ENCODE measurements around the gene THG1L. TPM values are rescaled to one million over a fixed set of nuclear protein-coding genes. Genes with fewer than 3 reads are reported as not detected.

Gene THG1L
- total and polyA plus RNA-seq, 2 donors (not counting 1 experiment from before 2014, with no cell fraction given), result 5.1 to 14.6 TPM

DNA sequence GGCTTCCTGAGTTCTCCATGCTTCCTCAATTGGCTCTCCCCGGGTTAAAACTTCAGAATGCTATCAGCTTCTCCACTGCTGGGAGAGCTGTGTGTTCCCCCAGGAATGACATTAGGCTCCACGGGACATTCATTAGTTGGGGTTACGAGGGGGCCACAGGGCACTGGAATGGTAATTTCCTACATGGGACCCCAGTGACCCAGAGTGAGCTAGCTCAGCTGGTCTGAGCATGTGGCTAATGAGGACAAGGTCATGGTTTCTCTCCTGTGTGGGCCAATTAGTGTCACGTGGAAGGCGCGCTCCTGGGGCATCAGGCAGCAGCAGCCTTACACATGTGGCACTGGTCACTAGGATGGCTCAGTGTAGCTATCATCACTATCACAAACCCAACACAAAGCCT lies 33.3 kb downstream of the THG1L start:
- H3K4me2 ChIP-seq (replicated peaks; ENCODE audit: low read depth, low read length, poor library complexity, severe bottlenecking), result no peak overlapping the region
- POLR2A ChIA-PET, result no interaction called here
- CTCF ChIA-PET, result interaction anchor here (0.7 to 3.5 kb wide), 5 partner anchors 10 to 1368 kb away, joined by 3 to 20 read pairs (median 3); no protein-coding TSS in a partner anchor
- Mint-ChIP-seq H3K27me3 (no peaks in the 10 kb centered on the region), H3K9me3 (ENCODE audit: insufficient read depth) (no peaks in the 10 kb centered on the region), H3K4me1 (no peaks in the 10 kb centered on the region), H3K27ac (no peak overlapping the region), H3K4me3 (no peak overlapping the region)
- peaks cover 0 to 4% of the 10 kb centered on the region in 2 donors for H3K4me1 ChIP-seq (ENCODE audit: control insufficient read depth in 2 of 2, insufficient read depth in 2 of 2, low read length in 2 of 2)
- 96% methylated on average over 5 of the region's 6 CpGs for WGBS (ENCODE audit: insufficient coverage)
- H2AFZ ChIP-seq (ENCODE audit: insufficient read depth, low read depth, low read length, poor library complexity, severe bottlenecking), result no peak overlapping the region
- intact Hi-C loops (cut with micrococcal nuclease), result no loop called here
- H3K27ac ChIP-seq (ENCODE audit: low read length in 2 of 2), result no peak overlapping the region
- H3K79me2 ChIP-seq (ENCODE audit: control insufficient read depth, insufficient read depth, low read length), result no peaks in the 10 kb centered on the region
- H3K27me3 ChIP-seq (replicated peaks in 1 of 4; ENCODE audit: control extremely low read depth in 1 of 4, control insufficient read depth in 3 of 4, insufficient read depth in 4 of 4, low read length in 3 of 4), result no peaks in the 10 kb centered on the region
- no peaks in the 10 kb centered on the region for H4K20me1 ChIP-seq (ENCODE audit: control insufficient read depth, insufficient read depth, low read length, poor library complexity, severe bottlenecking)
- DNase-seq (no peak), ATAC-seq (ENCODE audit: low read depth) (no peak)
- no peaks in the 10 kb centered on the region for H3K36me3 ChIP-seq (replicated peaks in 1 of 2; ENCODE audit: control extremely low read depth in 1 of 2, control insufficient read depth in 1 of 2, extremely low read depth in 1 of 2, insufficient read depth in 2 of 2, low read length in 1 of 2)
- H3K9me3 ChIP-seq (ENCODE audit: control extremely low read depth in 1 of 3, control insufficient read depth in 2 of 3, insufficient read depth in 1 of 3, low read length in 2 of 3), result no peaks in the 10 kb centered on the region
- H3K9ac ChIP-seq (ENCODE audit: low read length), result no peak overlapping the region
- no peak for TF ChIP-seq CTCF (IDR thresholded peaks at IDR 0.05)
- TF ChIP-seq EZH2 (IDR thresholded peaks at IDR 0.05; ENCODE audit: borderline replicate concordance, insufficient read depth, low read depth, low read length, poor library complexity, severe bottlenecking), result no peak
- no peak overlapping the region for H3K4me3 ChIP-seq (ENCODE audit: control extremely low read depth in 1 of 5, extremely low read depth in 1 of 5, insufficient read depth in 1 of 5, low read depth in 2 of 5, low read length in 4 of 5)

- intact Hi-C loops (cut with micrococcal nuclease), result no loop called here
- ChIA-PET POLR2A (no interaction called here), CTCF (interaction anchor here (0.8 to 1.5 kb wide), 2 partner anchors 229 to 514 kb away, joined by 3 to 6 read pairs; no protein-coding TSS in a partner anchor)
- H3K27ac ChIP-seq (ENCODE audit: low read length in 2 of 2), result no peak overlapping the region
- no peak overlapping the region for H3K4me3 Mint-ChIP-seq
- DNase-seq (no peak), ATAC-seq (ENCODE audit: low read depth) (no peak)
- no peaks in the 10 kb centered on the region for H3K9me3 Mint-ChIP-seq (ENCODE audit: insufficient read depth)
- H3K79me2 ChIP-seq (ENCODE audit: control insufficient read depth, insufficient read depth, low read length), result no peaks in the 10 kb centered on the region
- H3K36me3 ChIP-seq (replicated peaks in 1 of 2; ENCODE audit: control extremely low read depth in 1 of 2, control insufficient read depth in 1 of 2, extremely low read depth in 1 of 2, insufficient read depth in 2 of 2, low read length in 1 of 2), result no peaks in the 10 kb centered on the region
- H3K27me3 Mint-ChIP-seq, result no peaks in the 10 kb centered on the region
- no peaks in the 10 kb centered on the region for H3K4me1 Mint-ChIP-seq
- no peak overlapping the region for H3K27ac Mint-ChIP-seq
- no peak overlapping the region for H2AFZ ChIP-seq (ENCODE audit: insufficient read depth, low read depth, low read length, poor library complexity, severe bottlenecking)
- no peak overlapping the region for H3K9ac ChIP-seq (ENCODE audit: low read length)
- H3K27me3 ChIP-seq (replicated peaks in 1 of 4; ENCODE audit: control extremely low read depth in 1 of 4, control insufficient read depth in 3 of 4, insufficient read depth in 4 of 4, low read length in 3 of 4), result no peaks in the 10 kb centered on the region
- TF ChIP-seq EZH2 (IDR thresholded peaks at IDR 0.05; ENCODE audit: borderline replicate concordance, insufficient read depth, low read depth, low read length, poor library complexity, severe bottlenecking), result no peak
- no peak for TF ChIP-seq CTCF (IDR thresholded peaks at IDR 0.05)
- H4K20me1 ChIP-seq (ENCODE audit: control insufficient read depth, insufficient read depth, low read length, poor library complexity, severe bottlenecking), result no peaks in the 10 kb centered on the region
- H3K4me2 ChIP-seq (replicated peaks; ENCODE audit: low read depth, low read length, poor library complexity, severe bottlenecking), result no peak overlapping the region
- 83% methylated on average over 6 of the region's 7 CpGs for WGBS (ENCODE audit: insufficient coverage)
- H3K4me3 ChIP-seq (ENCODE audit: control extremely low read depth in 1 of 5, extremely low read depth in 1 of 5, insufficient read depth in 1 of 5, low read depth in 2 of 5, low read length in 4 of 5), result no peak overlapping the region
- H3K9me3 ChIP-seq (ENCODE audit: control extremely low read depth in 1 of 3, control insufficient read depth in 2 of 3, insufficient read depth in 1 of 3, low read length in 2 of 3), result peaks cover 0 to 5% (median 4%) of the 10 kb centered on the region in 3 donors
- H3K4me1 ChIP-seq (ENCODE audit: control insufficient read depth in 2 of 2, insufficient read depth in 2 of 2, low read length in 2 of 2), result peaks cover 0 to 4% of the 10 kb centered on the region in 2 donors
Measured at GRCh38 chr5:157766442-157766841, 35.2 kb downstream of the THG1L start.

All from B cell (primary cell).